Fibroblast of pulmonary artery (primary cell): ENCODE results near the gene EN2.

Source experiments
- DNase-seq: peaks from one replicate; pipeline ENCODE4 v3.0.0-alpha.2; 2010; ENCODE audit warnings: low read depth
- H3K4me3 ChIP-seq: replicated peaks from 2 replicates; pipeline ENCODE4 v1.5.1; 2011; ENCODE audit warnings: low read depth, mild to moderate bottlenecking, control low read depth, low read length, moderate library complexity
- CTCF ChIP-seq: IDR thresholded peaks from 2 replicates; pipeline ENCODE4 v1.5.1; 2011; ENCODE audit warnings: mild to moderate bottlenecking, control low read depth, low read length, inconsistent platforms; ENCODE audit errors: missing control alignments

EN2 gene

GRCh38 chr7:155414547-155415492, 43.1 kb upstream of the EN2 start:
- no peak for TF ChIP-seq CTCF
- H3K4me3 ChIP-seq, result no peak overlapping the region
- no peak for DNase-seq

- H3K4me3 ChIP-seq, result no peak overlapping the region
- no peak for TF ChIP-seq CTCF
- DNase-seq, result no peak
Measured at GRCh38 chr7:155416646-155417380, 41.1 kb upstream of the EN2 start.

- no peak for DNase-seq
- no peak for TF ChIP-seq CTCF
- no peak overlapping the region for H3K4me3 ChIP-seq
Measured at GRCh38 chr7:155418304-155418703, 39.6 kb upstream of the EN2 start.

- no peak for TF ChIP-seq CTCF
- no peak overlapping the region for H3K4me3 ChIP-seq
Measured at GRCh38 chr7:155418941-155419755, 38.8 kb upstream of the EN2 start.

GRCh38 chr7:155420116-155420515, 37.8 kb upstream of the EN2 start:
- H3K4me3 ChIP-seq, result no peak overlapping the region
- no peak for DNase-seq
- no peak for TF ChIP-seq CTCF

More at GRCh38 chr7:155418941-155419755, 38.8 kb upstream of the EN2 start:
- no peak for DNase-seq

GRCh38 chr7:155422151-155422550, 35.8 kb upstream of the EN2 start:
- TF ChIP-seq CTCF, result no peak
- no peak for DNase-seq
- H3K4me3 ChIP-seq, result no peak overlapping the region
